Stimulated activated CD8-positive, alpha-beta memory T cell treated with anti-CD3 and anti-CD28 coated beads, Interleukin-2, amount 100 ng/mL, for 48 hours (primary cell): ENCODE results near the gene COMT.

Source experiments
- DNase-seq, 2 donors: peaks; one replicate each; pipeline ENCODE4 v3.0.0-alpha.2; 2020; ENCODE audit warnings: low read depth in 2 of 2

Gene COMT

GRCh38 chr22:19970031-19970478 lies 28.5 kb downstream of the COMT start:
- DNase-seq, result no peak

GRCh38 chr22:19970479-19971275 lies 29.1 kb downstream of the COMT start:
- peak; percentile 71 to 72 for DNase-seq

- DNase-seq, result no peak
These were observed 29.9 kb downstream of the COMT start for GRCh38 chr22:19971276-19972124.

- no peak for DNase-seq
These were observed 30.7 kb downstream of the COMT start for GRCh38 chr22:19972251-19972650.

- no peak for DNase-seq
These were observed 31.3 kb downstream of the COMT start for GRCh38 chr22:19972652-19973550.

- DNase-seq, result no peak
These were observed 32.1 kb downstream of the COMT start for GRCh38 chr22:19973551-19974267.

GRCh38 chr22:19974268-19974861 lies 32.8 kb downstream of the COMT start:
- no peak for DNase-seq

- DNase-seq, result no peak
These were observed 33.5 kb downstream of the COMT start for GRCh38 chr22:19974935-19975706.

- no peak for DNase-seq
These were observed 34.1 kb downstream of the COMT start for GRCh38 chr22:19975707-19976035.

GRCh38 chr22:19976671-19977070 lies 35.1 kb downstream of the COMT start:
- DNase-seq, result no peak

- no peak for DNase-seq
These were observed 36.0 kb downstream of the COMT start for GRCh38 chr22:19977296-19978243.

- DNase-seq, result no peak
These were observed 37.2 kb downstream of the COMT start for GRCh38 chr22:19978748-19979147.

- DNase-seq, result no peak
These were observed 38.3 kb downstream of the COMT start for GRCh38 chr22:19979712-19980493.

- no peak for DNase-seq
These were observed 39.2 kb downstream of the COMT start for GRCh38 chr22:19980766-19981165.

- no peak for DNase-seq
These were observed 39.8 kb downstream of the COMT start for GRCh38 chr22:19981171-19981960.

- no peak for DNase-seq
These were observed 40.7 kb downstream of the COMT start for GRCh38 chr22:19981961-19982920.
